ENCODE results near the gene C16orf92.

DNA sequence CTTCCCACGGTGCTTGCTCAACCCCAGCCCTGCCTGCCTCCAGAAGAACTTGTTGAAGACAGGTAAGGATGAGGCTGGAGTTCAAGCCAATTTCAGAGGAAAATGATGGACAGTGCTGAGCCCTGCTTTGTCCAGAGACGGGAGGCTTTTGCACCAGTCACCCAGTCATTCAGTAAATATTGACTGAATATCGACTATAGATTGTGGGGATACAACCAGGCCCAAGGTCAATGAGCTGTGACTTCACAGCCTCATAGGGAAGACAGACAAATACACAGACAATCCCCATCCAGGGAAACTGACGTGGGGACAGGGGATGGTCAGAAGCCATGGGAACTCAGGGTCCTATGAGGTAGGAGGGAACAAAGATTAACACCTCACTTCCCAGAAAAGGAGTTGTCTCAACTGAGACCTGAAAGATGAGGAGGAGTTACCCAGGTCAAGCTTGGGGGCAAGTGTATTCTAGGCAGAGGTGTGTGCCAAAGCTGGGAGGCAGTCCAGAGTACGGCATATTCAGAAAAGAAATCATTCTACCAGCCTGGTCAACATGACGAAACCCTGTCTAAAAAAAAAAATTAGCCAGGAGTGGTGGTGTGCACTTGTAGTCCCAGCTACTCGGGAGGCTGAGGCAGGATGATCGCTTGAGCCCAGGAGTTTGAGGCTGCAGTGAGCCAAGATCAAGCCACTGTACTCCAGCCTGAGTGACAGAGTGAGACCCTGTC is 6.3 kb upstream of the C16orf92 start:
- TF ChIP-seq, protein P1, sequence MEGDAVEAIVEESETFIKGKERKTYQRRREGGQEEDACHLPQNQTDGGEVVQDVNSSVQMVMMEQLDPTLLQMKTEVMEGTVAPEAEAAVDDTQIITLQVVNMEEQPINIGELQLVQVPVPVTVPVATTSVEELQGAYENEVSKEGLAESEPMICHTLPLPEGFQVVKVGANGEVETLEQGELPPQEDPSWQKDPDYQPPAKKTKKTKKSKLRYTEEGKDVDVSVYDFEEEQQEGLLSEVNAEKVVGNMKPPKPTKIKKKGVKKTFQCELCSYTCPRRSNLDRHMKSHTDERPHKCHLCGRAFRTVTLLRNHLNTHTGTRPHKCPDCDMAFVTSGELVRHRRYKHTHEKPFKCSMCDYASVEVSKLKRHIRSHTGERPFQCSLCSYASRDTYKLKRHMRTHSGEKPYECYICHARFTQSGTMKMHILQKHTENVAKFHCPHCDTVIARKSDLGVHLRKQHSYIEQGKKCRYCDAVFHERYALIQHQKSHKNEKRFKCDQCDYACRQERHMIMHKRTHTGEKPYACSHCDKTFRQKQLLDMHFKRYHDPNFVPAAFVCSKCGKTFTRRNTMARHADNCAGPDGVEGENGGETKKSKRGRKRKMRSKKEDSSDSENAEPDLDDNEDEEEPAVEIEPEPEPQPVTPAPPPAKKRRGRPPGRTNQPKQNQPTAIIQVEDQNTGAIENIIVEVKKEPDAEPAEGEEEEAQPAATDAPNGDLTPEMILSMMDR (IDR thresholded peaks at IDR 0.05), result no peak
- no peak for TF ChIP-seq ZFX (IDR thresholded peaks at IDR 0.05; ENCODE audit: borderline replicate concordance)
